Measurements from ENCODE around the gene ZMYND8.
"Not testable (repeated sequence)": the region's sequence is repeated elsewhere in the genome, so short reads cannot be mapped to it uniquely, and the experiment has no call there.

Gene ZMYND8

DNA sequence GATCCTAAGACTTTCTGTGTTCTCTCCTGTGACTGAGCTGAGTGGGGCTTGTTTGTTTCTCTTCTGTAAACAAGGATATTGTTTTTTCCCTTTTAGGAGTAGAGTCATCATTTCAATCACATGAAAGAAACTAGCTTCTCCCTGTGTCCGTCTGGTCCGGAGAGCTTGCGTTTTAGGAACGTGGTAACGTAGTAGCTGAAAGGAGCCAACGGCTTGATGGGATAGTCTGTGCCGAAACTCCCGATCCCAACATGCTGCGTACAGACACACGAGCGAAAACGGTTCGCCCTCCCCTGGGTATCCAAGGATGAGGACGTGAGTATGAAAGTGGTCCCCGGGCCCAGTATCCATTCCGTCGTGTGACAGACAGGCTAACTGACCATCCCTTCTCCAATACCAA is 146.5 kb downstream of the ZMYND8 start:
- peaks cover 67% of the 10 kb centered on the region for H3K36me3 ChIP-seq (ENCODE audit: control insufficient read depth, insufficient read depth, low read length, severe bottlenecking)
- H3K4me3 ChIP-seq (ENCODE audit: low read length) = no peak overlapping the region
- no peak overlapping the region for H3K9ac ChIP-seq (ENCODE audit: low read length)
- no peaks in the 10 kb centered on the region for H3K9me3 ChIP-seq (ENCODE audit: control insufficient read depth, low read length)
- H3K4me1 ChIP-seq (ENCODE audit: control insufficient read depth, insufficient read depth, low read length) = peaks cover 8% of the 10 kb centered on the region
- H3K27me3 ChIP-seq (replicated peaks; ENCODE audit: control insufficient read depth, insufficient read depth, low read length) = no peaks in the 10 kb centered on the region
- no peak for DNase-seq (ENCODE audit: low read depth)

DNA sequence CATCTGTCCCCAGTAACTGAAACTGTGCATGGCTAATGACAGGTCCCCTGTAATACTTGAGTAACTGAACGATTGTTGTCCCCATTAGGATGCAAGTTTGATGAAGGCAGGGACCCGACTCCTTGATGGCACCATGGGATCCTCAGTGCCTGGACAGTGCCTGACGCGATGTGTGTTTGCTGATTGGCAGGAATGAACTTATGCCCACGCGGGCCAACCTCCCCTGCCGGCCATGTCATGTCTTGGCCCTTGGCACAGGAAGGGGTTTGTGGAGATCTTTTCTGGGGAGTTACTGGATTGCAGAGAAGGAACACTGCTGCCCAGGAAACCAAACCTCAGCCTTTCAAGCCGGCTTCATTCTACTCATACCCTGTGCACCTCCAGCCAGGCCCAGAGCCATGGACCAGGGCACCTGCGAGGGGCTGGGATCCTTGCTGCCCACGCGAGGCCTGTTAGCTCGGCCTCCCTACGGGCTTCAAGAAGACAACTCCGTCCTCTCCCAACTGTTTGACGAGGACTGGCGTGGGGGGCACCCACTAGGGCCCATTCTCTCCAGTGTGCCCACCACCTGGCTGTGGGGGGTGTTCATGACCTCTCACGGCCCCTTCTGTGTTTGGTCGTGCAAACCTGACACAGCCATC is 147.8 kb downstream of the ZMYND8 start:
- no peak overlapping the region for H3K9ac ChIP-seq (ENCODE audit: low read length)
- H3K9me3 ChIP-seq (ENCODE audit: control insufficient read depth, low read length) = no peaks in the 10 kb centered on the region
- H3K36me3 ChIP-seq (ENCODE audit: control insufficient read depth, insufficient read depth, low read length, severe bottlenecking) = peaks cover 54% of the 10 kb centered on the region
- peaks cover 14% of the 10 kb centered on the region for H3K4me1 ChIP-seq (ENCODE audit: control insufficient read depth, insufficient read depth, low read length)
- H3K4me3 ChIP-seq (ENCODE audit: low read length) = no peak overlapping the region
- no peak for DNase-seq (ENCODE audit: low read depth)
- no peaks in the 10 kb centered on the region for H3K27me3 ChIP-seq (replicated peaks; ENCODE audit: control insufficient read depth, insufficient read depth, low read length)

DNA sequence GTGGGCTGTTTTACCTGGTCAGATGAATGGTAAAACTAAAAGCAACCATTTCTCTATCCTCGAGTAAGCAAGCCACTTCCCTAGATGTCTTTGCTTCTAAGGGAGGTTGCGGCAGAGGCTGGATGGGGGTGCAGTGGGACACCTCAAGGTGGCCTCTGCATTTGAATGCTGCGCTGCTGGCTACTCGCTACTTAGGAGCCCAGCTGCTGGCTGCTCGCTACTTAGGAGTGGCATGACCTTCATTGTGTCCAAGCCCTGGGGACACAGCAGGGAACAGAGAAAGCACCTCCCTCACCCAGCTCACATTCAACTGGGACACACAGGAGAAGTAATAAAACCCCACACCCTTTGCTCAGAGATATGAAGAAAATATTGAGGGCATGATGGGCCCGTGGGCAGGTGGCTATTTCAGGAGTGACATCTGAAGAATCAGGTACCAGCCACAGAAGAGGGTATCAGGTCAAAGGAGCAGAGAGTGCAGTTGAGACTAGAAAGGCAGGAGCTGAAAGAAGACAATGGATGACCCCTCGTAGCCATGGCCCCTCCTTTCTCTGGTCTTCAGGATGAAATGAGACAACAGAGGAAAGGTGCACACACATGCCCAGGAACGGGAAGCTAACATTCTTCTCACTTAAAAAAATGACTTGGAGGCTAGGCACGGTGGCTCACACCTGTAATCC is 149.4 kb downstream of the ZMYND8 start:
- H3K36me3 ChIP-seq (ENCODE audit: control insufficient read depth, insufficient read depth, low read length, severe bottlenecking) = peaks cover 38% of the 10 kb centered on the region
- H3K4me1 ChIP-seq (ENCODE audit: control insufficient read depth, insufficient read depth, low read length) = peaks cover 14% of the 10 kb centered on the region
- no peaks in the 10 kb centered on the region for H3K9me3 ChIP-seq (ENCODE audit: control insufficient read depth, low read length)

DNA sequence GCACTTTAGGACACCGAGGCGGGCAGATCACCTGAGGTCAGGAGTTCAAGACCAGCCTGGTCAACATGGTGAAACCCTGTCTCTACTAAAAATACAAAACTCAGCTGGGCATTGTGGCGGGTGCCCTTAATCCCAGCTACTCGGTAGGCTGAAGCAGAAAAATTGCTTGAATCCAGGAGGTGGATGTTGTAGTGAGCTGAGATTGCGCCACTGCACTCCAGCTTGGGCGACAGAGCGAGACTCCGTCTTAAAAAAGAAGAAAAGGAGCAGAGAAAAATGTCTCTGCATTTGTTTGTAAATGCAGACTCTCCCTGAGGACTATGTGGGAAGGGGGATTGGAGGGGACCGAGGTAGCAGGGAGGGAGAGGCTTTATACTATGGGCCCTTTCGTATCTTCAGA is 149.9 kb downstream of the ZMYND8 start:
- H3K9me3 ChIP-seq (ENCODE audit: control insufficient read depth, low read length); H3K9ac ChIP-seq (ENCODE audit: low read length); H3K4me3 ChIP-seq (ENCODE audit: low read length); DNase-seq (ENCODE audit: low read depth); H3K27me3 ChIP-seq (replicated peaks; ENCODE audit: control insufficient read depth, insufficient read depth, low read length): not testable (repeated sequence)
- Histone ChIP-seq H3K36me3 (ENCODE audit: control insufficient read depth, insufficient read depth, low read length, severe bottlenecking) (peaks cover 33% of the 10 kb centered on the region), H3K4me1 (ENCODE audit: control insufficient read depth, insufficient read depth, low read length) (peaks cover 14% of the 10 kb centered on the region)

More for the DNA sequence above, 149.4 kb downstream of the ZMYND8 start:
- no peak overlapping the region for H3K4me3 ChIP-seq (ENCODE audit: low read length)
- no peaks in the 10 kb centered on the region for H3K27me3 ChIP-seq (replicated peaks; ENCODE audit: control insufficient read depth, insufficient read depth, low read length)
- H3K9ac ChIP-seq (ENCODE audit: low read length) = no peak overlapping the region
- DNase-seq (ENCODE audit: low read depth) = no peak

DNA sequence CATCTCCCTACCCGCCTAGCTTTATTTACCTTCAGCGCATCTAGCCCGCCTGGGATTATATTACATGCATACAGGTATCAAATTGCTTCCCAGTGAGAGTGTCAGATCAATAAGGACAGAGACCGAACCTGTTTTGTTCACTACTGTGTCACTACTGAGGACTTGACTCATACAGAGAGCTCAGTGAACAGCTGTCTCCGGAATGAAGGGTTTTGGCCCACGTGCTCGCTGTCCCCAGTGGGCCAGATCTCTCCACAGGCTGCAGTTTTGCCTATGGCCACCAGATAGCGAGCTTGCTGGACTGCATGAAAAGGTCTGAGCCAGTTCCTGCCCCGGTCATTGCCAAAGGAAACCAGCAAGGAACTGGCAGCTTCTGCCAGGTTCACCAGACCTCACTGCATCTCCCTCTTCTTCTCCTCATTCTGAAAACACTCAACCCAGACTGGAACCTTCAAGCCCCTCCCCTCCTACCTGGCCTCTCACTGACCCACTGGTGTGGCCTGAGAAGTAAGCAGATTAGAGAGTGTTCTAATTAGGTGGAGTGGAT is 150.8 kb downstream of the ZMYND8 start:
- H3K36me3 ChIP-seq (ENCODE audit: control insufficient read depth, insufficient read depth, low read length, severe bottlenecking) = peaks cover 24% of the 10 kb centered on the region
- H3K4me1 ChIP-seq (ENCODE audit: control insufficient read depth, insufficient read depth, low read length) = peaks cover 14% of the 10 kb centered on the region
- H3K27me3 ChIP-seq (replicated peaks; ENCODE audit: control insufficient read depth, insufficient read depth, low read length) = no peaks in the 10 kb centered on the region
- H3K4me3 ChIP-seq (ENCODE audit: low read length) = no peak overlapping the region
- H3K9ac ChIP-seq (ENCODE audit: low read length) = peak overlapping the region; percentile 44
- peak; percentile 48 for DNase-seq (ENCODE audit: low read depth)
- no peaks in the 10 kb centered on the region for H3K9me3 ChIP-seq (ENCODE audit: control insufficient read depth, low read length)

DNA sequence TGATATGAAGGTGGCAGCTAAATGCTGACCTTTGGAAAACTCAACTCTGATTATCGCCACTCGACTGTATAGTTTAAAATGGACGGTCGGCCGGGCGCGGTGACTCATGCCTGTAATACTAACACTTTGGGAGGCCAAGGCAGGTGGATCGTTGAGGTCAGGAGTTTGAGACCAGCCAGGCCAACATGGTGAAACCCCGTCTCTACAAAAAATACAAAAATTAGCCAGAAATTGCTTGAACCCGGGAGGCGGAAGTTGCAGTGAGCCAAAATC is 151.7 kb downstream of the ZMYND8 start:
- not testable (repeated sequence) for H3K27me3 ChIP-seq (replicated peaks; ENCODE audit: control insufficient read depth, insufficient read depth, low read length); H3K9ac ChIP-seq (ENCODE audit: low read length); DNase-seq (ENCODE audit: low read depth); H3K4me3 ChIP-seq (ENCODE audit: low read length); H3K9me3 ChIP-seq (ENCODE audit: control insufficient read depth, low read length)
- Histone ChIP-seq H3K36me3 (ENCODE audit: control insufficient read depth, insufficient read depth, low read length, severe bottlenecking) (peaks cover 15% of the 10 kb centered on the region), H3K4me1 (ENCODE audit: control insufficient read depth, insufficient read depth, low read length) (peaks cover 14% of the 10 kb centered on the region)

DNA sequence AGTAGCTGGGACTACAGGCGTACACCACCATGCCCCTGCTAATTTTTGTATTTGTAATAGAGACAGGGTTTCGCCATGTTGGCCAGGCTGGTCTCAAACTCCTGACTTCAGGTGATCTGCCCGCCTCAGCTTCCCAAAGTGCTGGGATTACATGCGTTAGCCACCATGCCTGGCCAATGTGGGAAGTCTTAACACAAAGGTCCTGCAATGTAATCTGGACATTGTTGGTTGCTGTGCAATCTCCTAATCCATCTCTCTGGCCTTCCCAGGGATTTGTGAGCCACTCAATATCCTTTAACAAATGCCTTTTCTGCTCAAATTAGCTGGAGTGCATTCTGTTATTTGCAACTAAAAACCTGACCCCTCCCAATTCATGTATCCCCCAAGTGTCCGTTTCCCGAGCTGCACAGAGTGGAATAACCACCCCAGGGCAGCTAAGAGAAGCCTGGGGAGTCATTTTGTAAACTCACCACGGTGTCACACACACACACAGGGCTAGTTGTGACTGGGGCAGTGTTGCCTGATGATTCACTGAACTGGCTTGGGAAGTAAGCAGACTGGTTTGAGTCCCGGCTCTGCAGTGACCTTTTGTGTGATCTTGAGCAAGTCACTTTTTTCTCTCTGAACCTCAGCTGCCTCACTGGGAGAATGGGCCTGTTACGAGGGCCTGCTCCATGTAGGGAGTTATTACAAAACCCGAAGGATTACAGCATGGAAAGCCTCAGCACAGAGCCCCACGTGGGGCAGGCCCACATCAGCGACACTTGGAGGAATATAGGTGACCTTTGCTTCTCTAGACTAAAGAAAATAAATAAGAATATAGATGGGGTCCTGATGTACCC is 152.3 kb downstream of the ZMYND8 start:
- Histone ChIP-seq H3K4me1 (ENCODE audit: control insufficient read depth, insufficient read depth, low read length) (peaks cover 14% of the 10 kb centered on the region), H3K27me3 (replicated peaks; ENCODE audit: control insufficient read depth, insufficient read depth, low read length) (no peaks in the 10 kb centered on the region), H3K9me3 (ENCODE audit: control insufficient read depth, low read length) (no peaks in the 10 kb centered on the region), H3K9ac (ENCODE audit: low read length) (no peak overlapping the region), H3K4me3 (ENCODE audit: low read length) (no peak overlapping the region), H3K36me3 (ENCODE audit: control insufficient read depth, insufficient read depth, low read length, severe bottlenecking) (peaks cover 10% of the 10 kb centered on the region)
- peak; percentile 17 for DNase-seq (ENCODE audit: low read depth)

DNA sequence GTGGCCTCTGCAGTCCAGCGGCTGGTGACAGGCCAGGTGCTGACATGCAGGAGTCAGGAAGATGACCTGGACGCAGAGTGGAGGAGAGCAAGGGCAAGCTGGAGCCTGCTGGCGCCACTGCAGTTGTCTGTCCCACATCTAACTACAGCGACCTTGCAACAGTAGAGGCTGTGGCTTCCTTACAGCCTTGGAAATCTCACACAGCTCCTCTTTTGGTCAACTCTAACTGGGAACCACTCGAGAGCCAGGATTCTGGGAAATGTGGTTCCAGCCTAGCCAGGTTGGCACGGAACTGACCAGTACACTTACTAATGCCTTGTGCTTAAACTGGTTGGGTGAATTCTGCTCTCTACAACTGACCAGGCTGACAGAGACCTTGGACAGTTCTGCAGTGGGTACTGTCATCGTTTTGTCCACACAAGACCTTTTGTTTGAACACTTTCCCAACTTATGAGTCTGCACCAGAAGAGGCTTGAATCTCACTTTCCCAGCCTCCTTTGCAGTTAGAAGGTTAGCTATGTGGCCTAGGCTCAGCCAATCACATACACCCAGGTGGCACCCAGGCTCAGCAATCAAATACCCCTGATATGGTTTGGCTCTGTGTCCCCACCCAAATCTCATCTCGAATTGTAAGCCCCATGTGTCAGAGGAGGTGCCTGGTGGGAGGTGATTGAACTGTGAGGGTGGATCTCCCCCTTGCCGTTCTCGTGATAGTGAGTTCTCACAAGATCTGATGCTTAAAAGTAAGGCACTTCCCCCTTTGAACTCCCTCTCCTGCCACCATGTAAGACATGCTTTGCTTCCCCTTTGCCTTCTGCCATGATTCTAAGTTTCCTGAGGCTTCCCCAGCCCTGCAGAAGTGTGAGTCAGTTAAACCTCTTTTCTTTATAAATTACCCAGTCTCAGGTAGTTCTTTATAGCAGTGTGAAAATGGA is 153.5 kb downstream of the ZMYND8 start:
- no peaks in the 10 kb centered on the region for H3K9me3 ChIP-seq (ENCODE audit: control insufficient read depth, low read length)
- H3K36me3 ChIP-seq (ENCODE audit: control insufficient read depth, insufficient read depth, low read length, severe bottlenecking) = no peaks in the 10 kb centered on the region
- peaks cover 14% of the 10 kb centered on the region for H3K4me1 ChIP-seq (ENCODE audit: control insufficient read depth, insufficient read depth, low read length)
- no peaks in the 10 kb centered on the region for H3K27me3 ChIP-seq (replicated peaks; ENCODE audit: control insufficient read depth, insufficient read depth, low read length)
- no peak overlapping the region for H3K9ac ChIP-seq (ENCODE audit: low read length)
- no peak overlapping the region for H3K4me3 ChIP-seq (ENCODE audit: low read length)
- DNase-seq (ENCODE audit: low read depth) = no peak

DNA sequence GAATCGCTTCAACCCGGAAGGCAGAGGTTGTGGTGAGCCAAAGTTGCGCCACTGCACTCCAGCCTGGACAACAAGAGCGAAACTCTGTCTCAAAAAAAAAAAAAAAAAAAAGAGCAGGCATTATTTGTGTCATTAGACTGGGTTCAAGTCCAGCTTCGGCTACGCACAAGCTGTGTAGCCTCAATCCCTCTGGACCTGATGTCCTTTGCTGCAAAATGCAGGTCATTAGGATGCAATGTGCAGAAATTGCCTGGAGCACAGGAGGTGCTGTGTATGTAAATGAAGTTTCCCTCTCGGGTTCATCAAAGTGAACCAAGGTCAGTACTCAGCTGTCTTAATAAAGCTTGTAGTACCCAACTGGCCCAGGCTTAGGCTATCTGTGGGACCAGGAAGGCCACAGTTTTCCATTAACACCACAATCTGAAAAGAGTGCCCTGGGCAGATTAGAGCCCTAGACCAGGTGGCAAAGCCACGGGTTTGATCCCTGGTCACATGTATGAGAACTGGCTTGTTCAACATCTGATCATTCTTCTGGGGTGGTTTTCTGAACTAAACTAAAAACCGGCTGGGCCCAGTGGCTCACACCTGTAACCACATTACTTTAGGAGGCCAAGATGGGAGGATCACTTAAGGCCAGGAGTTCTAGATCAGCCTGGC is 155.3 kb downstream of the ZMYND8 start:
- H3K27me3 ChIP-seq (replicated peaks; ENCODE audit: control insufficient read depth, insufficient read depth, low read length) = no peaks in the 10 kb centered on the region
- peaks cover 14% of the 10 kb centered on the region for H3K4me1 ChIP-seq (ENCODE audit: control insufficient read depth, insufficient read depth, low read length)
- H3K36me3 ChIP-seq (ENCODE audit: control insufficient read depth, insufficient read depth, low read length, severe bottlenecking) = no peaks in the 10 kb centered on the region
- DNase-seq (ENCODE audit: low read depth) = no peak
- H3K9me3 ChIP-seq (ENCODE audit: control insufficient read depth, low read length) = no peaks in the 10 kb centered on the region
- no peak overlapping the region for H3K4me3 ChIP-seq (ENCODE audit: low read length)
- H3K9ac ChIP-seq (ENCODE audit: low read length) = no peak overlapping the region

DNA sequence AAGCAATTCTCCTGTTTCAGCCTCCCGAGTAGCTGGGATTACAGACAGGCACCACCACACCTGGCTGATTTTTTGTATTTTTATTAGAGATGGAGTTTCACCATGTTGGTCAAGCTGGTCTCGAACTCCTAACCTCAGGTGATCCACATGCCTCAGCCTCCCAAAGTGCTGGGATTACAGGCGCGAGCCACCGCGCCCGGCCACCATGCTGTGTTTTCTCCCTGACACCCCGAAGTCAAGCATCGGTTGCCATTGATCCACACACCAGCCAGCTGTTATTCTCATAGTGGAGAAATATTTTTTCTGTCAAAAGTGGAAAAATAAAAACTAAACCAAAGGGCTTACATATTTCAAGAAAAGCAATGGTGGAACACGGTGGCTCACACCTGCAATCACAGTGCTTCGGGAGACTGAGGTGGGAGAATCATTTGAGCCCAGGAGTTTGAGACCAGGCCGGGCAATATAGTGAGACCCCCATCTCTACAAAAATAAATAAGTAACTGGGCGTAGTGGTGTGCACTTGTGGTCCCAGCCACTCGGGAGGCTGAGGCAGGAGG is 157.4 kb downstream of the ZMYND8 start:
- Histone ChIP-seq H3K4me1 (ENCODE audit: control insufficient read depth, insufficient read depth, low read length) (no peaks in the 10 kb centered on the region), H3K36me3 (ENCODE audit: control insufficient read depth, insufficient read depth, low read length, severe bottlenecking) (no peaks in the 10 kb centered on the region), H3K9me3 (ENCODE audit: control insufficient read depth, low read length) (no peaks in the 10 kb centered on the region), H3K27me3 (replicated peaks; ENCODE audit: control insufficient read depth, insufficient read depth, low read length) (no peaks in the 10 kb centered on the region), H3K4me3 (ENCODE audit: low read length) (no peak overlapping the region), H3K9ac (ENCODE audit: low read length) (no peak overlapping the region)
- no peak for DNase-seq (ENCODE audit: low read depth)
